Gastroesophageal sphincter (tissue), 3 donors: ENCODE data around the gene MRPL55.

Source experiments
- POLR2A ChIP-seq, 2 donors: fragments of 450-650 bp; IDR thresholded peaks; one replicate each; pipeline ENCODE4 v1.6.1; 2017; ENCODE audit warnings: antibody characterized with exemption in 2 of 2, mild to moderate bottlenecking in 2 of 2, moderate library complexity in 1 of 2
- TF ChIP-seq, protein P1 (sequence below), 4 experiments: fragments of 200-600 bp in 2 of 4; fragments of 450-650 bp in 2 of 4; sonication (generic) in 1 of 4; IDR thresholded peaks; one replicate each; pipeline ENCODE4 v1.5.1; 2017 to 2019; ENCODE audit warnings: antibody characterized with exemption in 4 of 4, mild to moderate bottlenecking in 2 of 4, moderate library complexity in 2 of 4

DNA sequence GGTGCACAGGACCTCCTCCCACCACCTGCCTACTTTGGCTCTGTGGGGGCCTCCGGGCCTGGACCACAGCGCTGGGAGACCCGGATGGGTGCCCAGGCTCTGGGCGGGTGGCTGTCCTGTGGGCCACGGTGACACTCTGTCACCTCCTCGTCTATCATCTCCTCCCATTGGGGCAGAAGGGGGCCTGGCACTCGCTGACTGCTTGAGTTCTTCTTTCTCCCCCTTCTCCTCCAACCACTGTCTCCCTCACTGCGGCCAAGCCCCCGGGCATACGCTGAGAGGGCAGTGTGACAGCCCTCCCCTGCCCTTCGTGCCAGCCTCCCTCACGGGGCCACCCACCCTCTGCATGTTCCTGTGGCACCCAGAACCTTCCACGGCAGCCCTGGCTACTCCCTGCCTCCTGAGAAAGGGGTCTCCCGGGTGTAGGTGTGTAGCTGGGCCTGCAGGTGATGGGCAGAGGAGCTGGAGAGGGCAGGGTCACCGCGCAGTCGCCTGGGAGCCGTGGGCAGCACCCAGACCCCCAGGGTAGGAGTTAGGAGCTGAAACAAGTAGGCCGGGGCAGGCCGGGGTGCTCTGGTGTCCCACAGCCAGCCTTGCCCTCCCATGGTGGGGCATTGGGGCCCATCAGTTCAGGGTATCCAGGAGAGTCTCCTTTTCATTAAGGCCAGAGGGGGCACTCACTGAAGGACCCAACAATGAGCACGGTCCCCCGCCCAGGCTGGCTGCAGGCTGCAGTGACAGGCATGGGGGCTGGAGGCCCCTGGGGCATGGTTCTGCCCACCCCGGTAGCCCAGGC lies 35.8 kb downstream of the MRPL55 start:
- TF ChIP-seq, protein P1, sequence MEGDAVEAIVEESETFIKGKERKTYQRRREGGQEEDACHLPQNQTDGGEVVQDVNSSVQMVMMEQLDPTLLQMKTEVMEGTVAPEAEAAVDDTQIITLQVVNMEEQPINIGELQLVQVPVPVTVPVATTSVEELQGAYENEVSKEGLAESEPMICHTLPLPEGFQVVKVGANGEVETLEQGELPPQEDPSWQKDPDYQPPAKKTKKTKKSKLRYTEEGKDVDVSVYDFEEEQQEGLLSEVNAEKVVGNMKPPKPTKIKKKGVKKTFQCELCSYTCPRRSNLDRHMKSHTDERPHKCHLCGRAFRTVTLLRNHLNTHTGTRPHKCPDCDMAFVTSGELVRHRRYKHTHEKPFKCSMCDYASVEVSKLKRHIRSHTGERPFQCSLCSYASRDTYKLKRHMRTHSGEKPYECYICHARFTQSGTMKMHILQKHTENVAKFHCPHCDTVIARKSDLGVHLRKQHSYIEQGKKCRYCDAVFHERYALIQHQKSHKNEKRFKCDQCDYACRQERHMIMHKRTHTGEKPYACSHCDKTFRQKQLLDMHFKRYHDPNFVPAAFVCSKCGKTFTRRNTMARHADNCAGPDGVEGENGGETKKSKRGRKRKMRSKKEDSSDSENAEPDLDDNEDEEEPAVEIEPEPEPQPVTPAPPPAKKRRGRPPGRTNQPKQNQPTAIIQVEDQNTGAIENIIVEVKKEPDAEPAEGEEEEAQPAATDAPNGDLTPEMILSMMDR (IDR thresholded peaks at IDR 0.05), result no peak
- TF ChIP-seq POLR2A (IDR thresholded peaks at IDR 0.05), result no peak
